ENCODE results near the gene TUBB2A. TPM values are rescaled to one million over a fixed set of nuclear protein-coding genes. Genes with fewer than 3 reads are reported as not detected.

TUBB2A gene
- total and polyA plus RNA-seq, 2 of the 13 experiments (the other 11 are each of a cell fraction or from before 2014, with no cell fraction given): 35.3 to 106 TPM

- TF ChIP-seq, protein P1, sequence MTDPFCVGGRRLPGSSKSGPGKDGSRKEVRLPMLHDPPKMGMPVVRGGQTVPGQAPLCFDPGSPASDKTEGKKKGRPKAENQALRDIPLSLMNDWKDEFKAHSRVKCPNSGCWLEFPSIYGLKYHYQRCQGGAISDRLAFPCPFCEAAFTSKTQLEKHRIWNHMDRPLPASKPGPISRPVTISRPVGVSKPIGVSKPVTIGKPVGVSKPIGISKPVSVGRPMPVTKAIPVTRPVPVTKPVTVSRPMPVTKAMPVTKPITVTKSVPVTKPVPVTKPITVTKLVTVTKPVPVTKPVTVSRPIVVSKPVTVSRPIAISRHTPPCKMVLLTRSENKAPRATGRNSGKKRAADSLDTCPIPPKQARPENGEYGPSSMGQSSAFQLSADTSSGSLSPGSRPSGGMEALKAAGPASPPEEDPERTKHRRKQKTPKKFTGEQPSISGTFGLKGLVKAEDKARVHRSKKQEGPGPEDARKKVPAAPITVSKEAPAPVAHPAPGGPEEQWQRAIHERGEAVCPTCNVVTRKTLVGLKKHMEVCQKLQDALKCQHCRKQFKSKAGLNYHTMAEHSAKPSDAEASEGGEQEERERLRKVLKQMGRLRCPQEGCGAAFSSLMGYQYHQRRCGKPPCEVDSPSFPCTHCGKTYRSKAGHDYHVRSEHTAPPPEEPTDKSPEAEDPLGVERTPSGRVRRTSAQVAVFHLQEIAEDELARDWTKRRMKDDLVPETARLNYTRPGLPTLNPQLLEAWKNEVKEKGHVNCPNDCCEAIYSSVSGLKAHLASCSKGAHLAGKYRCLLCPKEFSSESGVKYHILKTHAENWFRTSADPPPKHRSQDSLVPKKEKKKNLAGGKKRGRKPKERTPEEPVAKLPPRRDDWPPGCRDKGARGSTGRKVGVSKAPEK (CRISPR knock-in tag; IDR thresholded peaks at IDR 0.05; ENCODE audit: borderline replicate concordance): peak; percentile 91; the same call in 1 of the 2 replicates
- TF ChIP-seq ZNF775 (CRISPR knock-in tag; IDR thresholded peaks at IDR 0.05; ENCODE audit: borderline replicate concordance) (0 out of 2 replicates have a peak, but pooled peaks have one; percentile 60), ZNF652 (CRISPR knock-in tag; IDR thresholded peaks at IDR 0.05; ENCODE audit: borderline replicate concordance, low read depth) (peak; percentile 95), ZNF329 (CRISPR knock-in tag; IDR thresholded peaks at IDR 0.05; ENCODE audit: low read depth) (0 out of 2 replicates have a peak, but pooled peaks have one; percentile 61), NFIC (IDR thresholded peaks at IDR 0.05; ENCODE audit: low read length) (peak; percentile 65), CREB1 (IDR thresholded peaks at IDR 0.05) (peak; percentile 85), CREB1 (CRISPR knock-in tag; IDR thresholded peaks at IDR 0.05) (peak; percentile 77), ATF3 (CRISPR knock-in tag; IDR thresholded peaks at IDR 0.05) (peak; percentile 81), GMEB1 (CRISPR knock-in tag; IDR thresholded peaks at IDR 0.05; ENCODE audit: borderline replicate concordance) (peak; percentile 43), AGO2 (optimal IDR thresholded peaks at IDR 0.05; ENCODE audit: low read depth, low read length) (no peak), FOXJ3 (CRISPR knock-in tag; IDR thresholded peaks at IDR 0.05; ENCODE audit: borderline replicate concordance) (peak; percentile 94; the same call in 1 of the 2 replicates), CREB3 (CRISPR knock-in tag; IDR thresholded peaks at IDR 0.05) (0 out of 2 replicates have a peak, but pooled peaks have one; percentile 43), TFAP4 (IDR thresholded peaks at IDR 0.05; ENCODE audit: borderline replicate concordance, low read depth) (peak; percentile 100), ZNF800 (CRISPR knock-in tag; IDR thresholded peaks at IDR 0.05) (peak; percentile 71; the same call in 1 of the 2 replicates), FOXO1 (CRISPR knock-in tag; IDR thresholded peaks at IDR 0.05) (peak; percentile 86)
- TF ChIP-seq, protein P2, sequence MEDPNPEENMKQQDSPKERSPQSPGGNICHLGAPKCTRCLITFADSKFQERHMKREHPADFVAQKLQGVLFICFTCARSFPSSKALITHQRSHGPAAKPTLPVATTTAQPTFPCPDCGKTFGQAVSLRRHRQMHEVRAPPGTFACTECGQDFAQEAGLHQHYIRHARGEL (CRISPR knock-in tag; IDR thresholded peaks at IDR 0.05): no peak
- TF ChIP-seq, protein P3, sequence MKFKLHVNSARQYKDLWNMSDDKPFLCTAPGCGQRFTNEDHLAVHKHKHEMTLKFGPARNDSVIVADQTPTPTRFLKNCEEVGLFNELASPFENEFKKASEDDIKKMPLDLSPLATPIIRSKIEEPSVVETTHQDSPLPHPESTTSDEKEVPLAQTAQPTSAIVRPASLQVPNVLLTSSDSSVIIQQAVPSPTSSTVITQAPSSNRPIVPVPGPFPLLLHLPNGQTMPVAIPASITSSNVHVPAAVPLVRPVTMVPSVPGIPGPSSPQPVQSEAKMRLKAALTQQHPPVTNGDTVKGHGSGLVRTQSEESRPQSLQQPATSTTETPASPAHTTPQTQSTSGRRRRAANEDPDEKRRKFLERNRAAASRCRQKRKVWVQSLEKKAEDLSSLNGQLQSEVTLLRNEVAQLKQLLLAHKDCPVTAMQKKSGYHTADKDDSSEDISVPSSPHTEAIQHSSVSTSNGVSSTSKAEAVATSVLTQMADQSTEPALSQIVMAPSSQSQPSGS (CRISPR knock-in tag; IDR thresholded peaks at IDR 0.05): peak; percentile 92
Observed at GRCh38 chr6:3139090-3139903, 18.0 kb downstream of the TUBB2A start (continued).

Measured in HepG2 (cell line).